LNCAP (cell line): Measurements from ENCODE around the gene ZNF26.

Experiments
- TF ChIP-seq, protein P1 (sequence below): fragments of 450-650 bp; IDR thresholded peaks from 2 replicates; pipeline ENCODE4 v1.5.1; 2017; ENCODE audit warnings: mild to moderate bottlenecking

The ZNF26 gene

DNA sequence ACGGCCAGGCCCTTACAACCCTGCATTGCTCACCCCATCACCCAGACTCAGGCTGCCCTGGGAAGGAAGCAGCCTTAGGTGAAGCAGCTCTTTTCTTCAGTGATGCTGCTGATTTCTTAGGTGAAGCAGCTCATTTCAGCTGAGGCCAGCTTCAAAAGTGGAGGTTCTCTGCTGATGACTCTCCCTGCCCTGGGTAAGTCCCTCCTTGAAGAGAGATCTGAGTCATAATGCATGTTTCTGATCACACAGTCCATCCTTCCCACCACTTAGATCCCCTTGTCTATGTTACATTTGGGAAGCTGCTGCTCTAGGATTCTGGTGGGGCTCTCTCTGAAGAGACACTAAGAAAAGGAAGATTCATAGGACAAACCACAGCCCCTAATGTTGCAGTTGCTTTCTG, 77.4 kb downstream of the ZNF26 start:
- TF ChIP-seq, protein P1, sequence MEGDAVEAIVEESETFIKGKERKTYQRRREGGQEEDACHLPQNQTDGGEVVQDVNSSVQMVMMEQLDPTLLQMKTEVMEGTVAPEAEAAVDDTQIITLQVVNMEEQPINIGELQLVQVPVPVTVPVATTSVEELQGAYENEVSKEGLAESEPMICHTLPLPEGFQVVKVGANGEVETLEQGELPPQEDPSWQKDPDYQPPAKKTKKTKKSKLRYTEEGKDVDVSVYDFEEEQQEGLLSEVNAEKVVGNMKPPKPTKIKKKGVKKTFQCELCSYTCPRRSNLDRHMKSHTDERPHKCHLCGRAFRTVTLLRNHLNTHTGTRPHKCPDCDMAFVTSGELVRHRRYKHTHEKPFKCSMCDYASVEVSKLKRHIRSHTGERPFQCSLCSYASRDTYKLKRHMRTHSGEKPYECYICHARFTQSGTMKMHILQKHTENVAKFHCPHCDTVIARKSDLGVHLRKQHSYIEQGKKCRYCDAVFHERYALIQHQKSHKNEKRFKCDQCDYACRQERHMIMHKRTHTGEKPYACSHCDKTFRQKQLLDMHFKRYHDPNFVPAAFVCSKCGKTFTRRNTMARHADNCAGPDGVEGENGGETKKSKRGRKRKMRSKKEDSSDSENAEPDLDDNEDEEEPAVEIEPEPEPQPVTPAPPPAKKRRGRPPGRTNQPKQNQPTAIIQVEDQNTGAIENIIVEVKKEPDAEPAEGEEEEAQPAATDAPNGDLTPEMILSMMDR: no peak

DNA sequence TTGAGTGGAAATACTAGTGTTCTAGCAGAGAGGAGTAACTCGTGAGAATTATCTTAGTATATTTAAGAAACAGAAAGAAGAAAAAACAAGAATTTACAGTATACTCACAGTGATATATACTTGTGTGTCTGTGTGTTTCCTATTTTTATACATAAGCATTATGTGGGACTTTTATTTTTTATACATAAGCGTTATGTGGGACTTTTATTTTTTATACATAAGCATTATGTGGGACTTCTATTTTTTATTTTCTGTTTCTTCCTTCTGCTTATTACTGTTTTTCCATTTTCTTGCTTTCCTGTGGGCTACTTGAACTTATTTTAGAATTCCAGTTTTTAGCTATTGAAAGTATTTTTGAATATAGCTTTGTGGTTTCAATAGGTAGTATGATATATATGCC, 87.7 kb downstream of the ZNF26 start:
- TF ChIP-seq, protein P1: no peak
